HG03060 (cell line): Measurements from ENCODE around the gene RGL1.
A peak's percentile ranks its signal among the peaks of the same experiment; 100 is the strongest.
"Not testable (repeated sequence)": the region's sequence is repeated elsewhere in the genome, so short reads cannot be mapped to it uniquely, and the experiment has no call there.

Experiments
- ATAC-seq: cut with Tn5 transposase; IDR thresholded peaks from one replicate; pipeline ENCODE4 v1.9.1; 2021; ENCODE audit warnings: low read depth, moderate number of reproducible peaks; ENCODE audit not compliant: unreplicated experiment

Gene RGL1

DNA sequence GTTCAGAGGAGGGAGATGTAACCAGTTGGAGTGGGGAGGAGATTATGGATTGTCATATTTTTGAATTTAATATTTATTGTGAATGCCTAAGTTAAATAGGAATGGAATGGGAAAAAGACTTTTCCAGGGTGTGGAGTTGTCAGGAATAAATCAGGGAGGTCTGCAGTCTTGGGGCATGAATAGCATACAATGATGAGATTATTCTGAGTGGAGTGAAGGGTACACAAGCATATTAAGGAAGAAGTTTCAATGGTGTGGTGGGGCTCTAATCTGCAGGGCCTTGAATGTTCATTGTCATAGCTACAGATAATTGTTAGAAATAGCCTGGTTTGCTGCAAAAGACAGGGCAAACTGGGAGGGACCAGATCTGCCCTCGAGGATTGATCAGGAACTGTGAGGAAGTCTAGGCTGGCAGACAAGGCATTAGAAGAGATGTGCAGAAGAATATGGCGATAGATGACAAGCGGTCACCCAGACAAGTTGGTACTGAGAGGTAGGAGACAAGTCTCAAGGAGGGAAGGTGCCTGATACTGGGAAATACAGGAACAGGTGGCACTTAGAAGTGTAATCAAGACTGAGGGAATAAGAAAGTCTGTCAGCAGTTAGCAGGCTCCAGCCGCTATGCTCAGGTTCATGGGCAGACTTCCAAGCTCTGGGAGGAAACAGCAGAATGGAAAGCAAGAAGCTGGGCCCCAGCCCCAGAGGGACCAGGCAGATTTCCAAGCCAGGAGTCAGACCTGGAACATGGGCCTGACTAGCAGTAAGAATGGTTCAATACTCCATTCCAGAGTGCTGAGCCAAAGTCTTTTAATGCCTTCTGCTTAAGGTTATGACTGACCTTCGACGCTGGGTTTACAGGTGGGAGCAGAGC lies 20.9 kb upstream of the RGL1 start:
- no peak for ATAC-seq

DNA sequence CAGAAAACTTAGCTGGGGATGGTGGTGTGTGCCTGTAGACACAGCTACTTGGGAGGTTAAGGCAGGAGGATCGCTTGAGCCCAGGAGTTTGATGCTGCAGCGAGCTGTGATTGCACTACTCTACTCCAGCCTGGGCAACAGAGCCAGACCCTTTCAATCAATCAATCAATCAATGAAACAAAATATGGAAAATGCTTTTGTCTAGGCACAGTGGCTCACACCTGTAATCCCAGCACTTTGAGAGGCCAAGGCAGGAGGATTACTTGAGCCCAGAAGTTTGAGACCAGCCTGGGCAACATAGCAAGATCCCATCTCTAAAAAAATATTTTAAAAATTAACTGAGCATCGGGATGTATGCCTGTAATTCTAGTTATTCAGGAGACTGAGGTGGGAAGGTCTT lies 19.0 kb upstream of the RGL1 start:
- ATAC-seq: not testable (repeated sequence)

DNA sequence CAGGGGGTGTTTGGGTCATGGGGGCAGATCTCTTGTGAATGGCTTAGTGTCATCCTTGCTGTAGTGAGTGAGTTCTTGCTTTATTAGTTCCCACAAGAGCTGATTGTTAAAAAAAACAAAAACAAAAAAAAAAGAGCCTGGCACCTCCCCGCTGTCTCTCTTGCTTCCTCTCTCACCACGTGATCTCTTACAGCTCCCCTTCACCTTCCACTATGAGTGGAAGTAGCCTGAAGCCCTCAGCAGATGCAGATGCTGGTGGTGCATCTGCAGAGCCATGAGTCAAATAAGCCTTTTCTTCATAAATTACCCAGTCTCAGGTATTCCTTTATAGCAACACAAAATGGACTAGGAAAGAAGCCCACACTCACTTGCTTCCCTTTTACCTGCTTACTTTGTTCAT lies 17.2 kb upstream of the RGL1 start:
- ATAC-seq: no peak

DNA sequence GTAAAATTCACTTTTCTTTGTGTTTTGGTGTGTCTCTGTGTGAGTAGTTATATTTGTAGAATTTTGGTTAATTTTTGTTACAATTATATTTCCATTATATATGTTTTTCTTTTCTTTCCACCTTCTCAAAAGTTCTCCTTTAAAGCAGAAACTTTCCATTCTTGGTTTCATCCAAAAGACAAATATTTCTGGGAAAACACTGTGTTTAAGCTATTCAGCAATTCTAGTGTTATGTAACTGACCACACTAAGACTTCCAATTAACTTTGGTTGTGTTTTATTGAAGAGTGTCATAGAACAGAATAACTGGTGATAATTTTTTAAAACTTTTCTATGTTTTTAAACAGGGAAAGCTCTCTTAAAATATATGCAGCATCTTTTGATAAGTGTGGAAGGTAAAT lies 13.6 kb upstream of the RGL1 start:
- no peak for ATAC-seq

DNA sequence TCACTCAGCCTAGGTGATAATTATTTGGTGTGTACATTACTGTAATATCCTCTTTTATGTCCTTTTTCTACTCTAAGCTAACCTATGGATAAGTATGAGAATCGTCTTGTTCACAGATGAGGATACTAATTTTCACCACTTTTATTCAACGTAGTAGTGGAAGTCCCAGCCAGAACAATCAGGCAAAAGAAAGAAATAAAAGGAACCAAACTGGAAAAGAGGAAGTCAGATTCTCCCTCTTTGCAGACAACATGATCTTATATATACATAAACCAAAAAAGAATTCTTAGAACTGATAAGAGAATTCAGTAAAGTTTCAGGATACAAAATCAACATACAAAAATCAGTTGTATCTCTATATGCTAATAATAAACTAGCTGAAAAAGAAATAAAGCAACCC lies 12.6 kb upstream of the RGL1 start:
- no peak for ATAC-seq

DNA sequence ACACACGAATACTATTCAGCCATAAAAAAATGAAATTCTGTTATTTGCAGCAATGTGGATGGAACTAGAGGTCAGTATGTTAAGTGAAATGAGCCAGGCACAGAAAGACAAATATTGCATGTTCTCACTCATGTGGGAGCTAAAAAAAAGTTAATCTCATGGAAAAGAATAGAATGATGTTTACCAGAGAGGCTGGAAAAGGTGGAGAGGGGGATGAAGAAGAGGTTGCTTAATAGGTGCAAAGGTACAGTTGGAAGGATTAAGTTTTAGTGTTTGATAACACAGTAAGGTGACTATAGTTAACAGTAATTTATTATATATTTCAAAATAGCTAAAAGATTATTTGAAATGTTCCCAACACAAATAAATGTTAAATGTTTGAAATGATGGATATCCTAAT lies 10.8 kb upstream of the RGL1 start:
- ATAC-seq: no peak

DNA sequence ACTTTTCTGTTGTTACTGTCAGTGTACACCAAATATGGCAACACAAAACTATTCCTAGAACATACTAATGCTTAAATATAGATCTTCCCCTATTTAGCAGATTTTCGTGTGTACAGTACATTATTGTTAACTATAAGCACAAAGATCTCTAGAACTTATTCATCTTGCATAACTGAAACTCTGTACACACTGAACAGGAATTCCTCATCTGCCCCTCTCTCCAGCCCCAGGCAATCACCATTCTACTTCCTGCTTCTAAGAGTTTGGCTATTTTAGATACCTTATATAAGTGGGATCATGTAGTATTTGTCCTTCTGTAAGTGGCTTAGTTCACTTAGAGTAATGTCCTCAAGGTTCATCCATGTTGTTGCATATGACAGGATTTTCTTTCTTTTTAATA lies 4.5 kb upstream of the RGL1 start:
- ATAC-seq: no peak

DNA sequence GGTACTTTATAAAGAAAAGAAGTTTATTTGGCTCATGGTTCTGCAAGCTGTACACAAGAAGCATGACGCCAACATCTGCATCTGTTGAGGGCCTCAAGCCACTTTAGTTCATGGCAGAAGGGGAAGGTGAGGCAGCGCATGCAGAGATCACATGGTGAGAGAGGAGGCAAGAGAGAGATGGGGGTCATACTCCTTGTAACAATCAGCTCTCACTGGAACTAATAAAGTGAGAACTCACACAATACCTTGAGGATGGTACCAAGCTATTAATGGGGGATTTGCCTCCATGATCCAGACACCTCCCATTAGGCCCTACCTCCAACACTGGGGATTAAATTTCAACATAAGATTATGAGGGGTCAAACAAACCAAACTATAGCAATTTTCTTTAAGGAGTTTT lies 3.3 kb upstream of the RGL1 start:
- ATAC-seq: no peak

DNA sequence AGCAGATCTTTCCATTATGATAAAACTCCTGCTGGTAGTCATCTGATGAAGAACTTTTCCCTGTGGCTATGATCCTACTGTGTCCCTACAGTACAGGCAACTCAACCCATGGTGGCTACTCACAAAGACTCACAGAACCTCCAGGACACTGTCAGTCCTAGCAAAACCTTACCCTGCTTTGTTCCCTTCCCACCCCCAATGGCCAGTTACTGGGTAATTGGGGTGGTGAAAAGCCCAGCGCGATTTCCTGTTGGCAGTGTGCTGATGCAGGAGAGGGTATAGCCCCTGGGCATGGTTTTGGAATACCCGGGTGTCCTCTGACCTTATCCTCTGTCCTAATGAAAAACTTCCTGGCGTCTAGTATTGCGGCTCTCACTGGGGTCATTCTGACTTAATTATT lies 533 bp upstream of the RGL1 start:
- ATAC-seq: no peak

DNA sequence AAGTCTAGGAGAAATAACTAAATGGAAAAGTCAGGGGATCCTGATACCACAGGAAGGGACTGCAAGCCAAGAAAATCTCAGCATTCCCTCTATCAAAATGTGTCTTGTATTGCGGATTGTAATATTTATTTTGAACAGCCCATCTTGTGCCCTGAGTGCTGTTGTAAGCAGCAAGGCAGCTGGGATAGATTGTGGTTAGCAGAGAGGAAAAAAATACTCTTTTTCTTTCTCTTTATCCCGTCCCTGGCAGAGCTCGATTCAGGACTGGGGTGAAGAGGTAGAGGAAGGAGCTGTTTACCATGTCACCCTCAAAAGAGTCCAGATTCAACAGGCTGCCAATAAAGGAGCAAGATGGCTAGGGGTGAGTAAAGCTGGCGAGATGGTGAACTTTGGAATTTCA lies 1.2 kb downstream of the RGL1 start:
- ATAC-seq: no peak

DNA sequence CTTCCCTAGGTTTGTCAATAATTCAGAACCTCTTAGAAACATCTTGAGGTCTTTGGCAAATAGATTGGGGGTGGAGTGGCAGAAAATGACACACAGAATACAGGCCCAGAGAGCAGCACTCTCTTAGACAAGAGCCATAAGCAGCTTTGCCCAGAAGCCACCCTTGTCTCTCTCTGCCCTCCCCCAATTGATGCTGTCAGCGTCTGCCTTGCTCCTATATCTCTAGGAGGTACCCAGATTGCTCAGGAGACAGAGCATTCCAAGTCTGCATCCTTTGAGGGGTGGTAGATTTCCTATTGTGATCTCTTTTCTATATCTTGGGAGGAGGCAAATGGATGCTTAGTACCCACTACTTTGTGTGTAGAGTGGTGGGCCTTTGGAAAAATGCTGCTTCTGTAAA lies 1.8 kb downstream of the RGL1 start:
- no peak for ATAC-seq

DNA sequence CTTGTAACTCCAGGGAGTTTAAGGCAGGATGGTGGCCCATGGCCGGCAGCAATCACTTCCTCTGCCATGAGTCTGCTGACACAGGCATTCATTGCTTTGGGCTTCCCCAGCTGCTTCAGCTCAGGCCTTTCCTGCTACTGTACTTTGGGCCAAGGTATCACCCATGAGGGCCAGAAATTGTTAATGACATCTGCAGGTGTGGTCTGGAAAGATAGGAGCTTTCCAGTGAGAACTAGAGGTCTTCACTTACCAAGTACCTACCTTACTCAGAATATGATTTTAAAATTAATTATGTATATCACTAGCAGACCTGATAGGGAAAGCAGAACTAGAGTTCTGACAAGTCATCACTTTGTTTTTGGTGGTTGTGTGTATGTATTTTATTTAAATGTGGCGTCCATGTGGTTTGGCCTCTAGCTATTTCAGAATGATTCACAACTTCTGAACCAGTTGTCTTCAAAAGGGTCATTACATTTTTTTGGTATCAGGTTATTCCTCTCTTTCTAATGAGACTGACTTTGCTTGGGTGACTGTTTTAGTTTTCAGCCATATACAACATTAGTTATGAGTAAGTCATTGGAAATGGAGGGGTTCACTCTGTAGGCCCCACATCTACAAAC lies 2.7 kb downstream of the RGL1 start:
- ATAC-seq: peak; percentile 73

DNA sequence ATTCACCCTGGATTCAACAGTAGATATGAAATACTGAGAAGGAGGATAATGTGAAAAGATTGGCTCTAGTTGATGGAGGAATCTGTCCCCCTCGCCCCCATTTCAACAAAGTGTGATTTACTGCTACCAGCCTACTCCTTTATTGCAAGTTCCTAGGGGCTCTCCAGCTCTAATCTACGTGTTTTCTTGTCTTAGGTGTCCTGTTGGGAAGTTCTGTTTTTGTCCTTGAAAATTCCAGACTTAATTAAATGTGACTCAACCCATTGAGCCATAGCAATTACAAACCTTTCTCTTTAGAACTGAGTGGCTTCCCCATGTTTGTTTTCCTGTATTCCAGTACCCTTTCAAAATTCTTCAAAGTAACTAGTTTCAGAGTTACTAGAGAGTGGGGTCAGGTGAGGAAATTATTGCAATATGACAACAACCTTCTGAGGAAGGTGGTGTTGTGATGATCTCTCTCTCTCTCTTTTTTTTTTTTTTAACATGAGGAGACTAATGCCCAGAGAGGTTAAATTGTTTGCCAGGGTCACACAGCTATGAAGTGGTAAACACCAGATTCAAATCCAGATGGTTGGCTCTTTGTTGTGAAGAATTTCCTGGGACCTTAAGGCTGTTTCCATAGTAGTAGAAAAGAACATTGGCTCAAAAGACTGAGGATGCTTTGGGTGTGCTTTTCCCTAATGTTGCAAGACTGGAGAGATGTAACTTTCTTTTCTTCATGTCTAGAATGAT lies 3.5 kb downstream of the RGL1 start:
- ATAC-seq: no peak

DNA sequence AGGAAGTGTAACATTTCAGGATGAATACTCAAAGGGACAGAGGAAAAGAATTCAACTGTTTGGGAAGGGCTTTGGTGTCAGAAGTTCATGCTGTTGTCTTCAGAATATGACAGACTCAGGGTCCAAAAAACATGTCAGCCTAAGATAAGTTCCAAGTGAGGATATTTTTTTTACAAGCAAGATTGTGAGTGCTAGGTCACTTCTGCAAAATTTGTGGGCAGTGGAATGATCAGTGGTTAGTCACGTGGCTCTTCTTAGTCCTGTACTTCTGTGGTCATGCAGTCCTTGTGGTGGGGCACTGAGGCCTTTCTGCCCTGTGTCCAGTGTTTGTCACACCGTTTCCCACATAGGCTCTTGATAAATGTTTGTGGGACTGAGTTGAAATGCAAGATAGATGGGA lies 5.2 kb downstream of the RGL1 start:
- no peak for ATAC-seq

DNA sequence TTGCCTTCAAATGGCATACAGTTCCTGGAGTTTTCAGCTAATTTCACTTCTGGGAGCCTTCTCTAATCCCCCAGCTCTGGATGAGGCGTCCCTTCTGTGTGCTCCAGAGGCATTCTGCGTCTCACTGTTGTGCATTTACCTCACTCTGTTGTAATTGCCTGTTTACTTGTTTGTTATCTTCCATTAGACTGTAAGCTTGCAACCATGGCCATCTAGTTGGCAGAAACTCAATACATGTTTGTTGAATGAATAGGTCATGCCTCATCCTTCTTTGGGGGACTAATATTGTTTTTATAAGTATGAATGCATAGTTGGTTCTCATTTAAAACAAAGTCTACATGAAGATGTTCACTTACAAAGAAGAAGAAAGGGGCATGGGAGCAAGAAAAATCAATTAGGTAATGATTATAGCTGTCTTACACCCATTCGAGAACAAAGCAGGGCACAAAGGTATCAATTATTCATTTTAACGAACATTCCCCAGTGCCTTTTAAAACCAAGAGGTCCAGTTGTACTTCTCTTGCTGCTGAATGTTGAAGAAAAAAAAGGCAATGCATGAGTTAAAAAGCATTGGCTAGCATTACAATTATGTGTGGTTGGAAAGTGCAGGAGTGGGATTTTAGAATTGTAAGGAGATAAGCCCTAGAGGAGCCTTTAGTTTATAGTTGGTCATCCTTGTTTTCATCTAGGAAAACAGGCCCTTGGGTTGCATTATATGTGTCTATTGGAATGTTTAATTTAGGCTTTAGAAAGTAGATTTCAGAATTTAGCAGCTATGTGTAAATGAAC lies 6.0 kb downstream of the RGL1 start:
- ATAC-seq: no peak

DNA sequence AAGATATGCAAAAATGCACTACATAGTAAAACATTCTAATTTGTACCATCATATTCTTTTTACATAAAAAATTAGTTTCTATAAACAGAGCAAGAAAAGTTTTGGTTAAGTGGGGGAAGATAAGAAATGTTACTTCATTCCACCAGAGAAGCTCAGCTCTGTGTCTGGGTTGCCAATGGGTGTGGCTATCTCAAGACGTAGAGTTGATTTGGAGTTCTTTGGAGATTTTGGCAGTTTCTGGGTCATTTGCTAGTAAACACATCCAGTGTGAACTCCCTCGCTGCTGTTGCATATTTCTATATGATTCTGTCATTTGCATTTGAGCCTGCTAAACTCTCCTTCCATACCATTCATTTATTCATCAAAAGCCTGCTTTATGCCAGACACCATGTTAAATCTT lies 7.2 kb downstream of the RGL1 start:
- ATAC-seq: no peak

DNA sequence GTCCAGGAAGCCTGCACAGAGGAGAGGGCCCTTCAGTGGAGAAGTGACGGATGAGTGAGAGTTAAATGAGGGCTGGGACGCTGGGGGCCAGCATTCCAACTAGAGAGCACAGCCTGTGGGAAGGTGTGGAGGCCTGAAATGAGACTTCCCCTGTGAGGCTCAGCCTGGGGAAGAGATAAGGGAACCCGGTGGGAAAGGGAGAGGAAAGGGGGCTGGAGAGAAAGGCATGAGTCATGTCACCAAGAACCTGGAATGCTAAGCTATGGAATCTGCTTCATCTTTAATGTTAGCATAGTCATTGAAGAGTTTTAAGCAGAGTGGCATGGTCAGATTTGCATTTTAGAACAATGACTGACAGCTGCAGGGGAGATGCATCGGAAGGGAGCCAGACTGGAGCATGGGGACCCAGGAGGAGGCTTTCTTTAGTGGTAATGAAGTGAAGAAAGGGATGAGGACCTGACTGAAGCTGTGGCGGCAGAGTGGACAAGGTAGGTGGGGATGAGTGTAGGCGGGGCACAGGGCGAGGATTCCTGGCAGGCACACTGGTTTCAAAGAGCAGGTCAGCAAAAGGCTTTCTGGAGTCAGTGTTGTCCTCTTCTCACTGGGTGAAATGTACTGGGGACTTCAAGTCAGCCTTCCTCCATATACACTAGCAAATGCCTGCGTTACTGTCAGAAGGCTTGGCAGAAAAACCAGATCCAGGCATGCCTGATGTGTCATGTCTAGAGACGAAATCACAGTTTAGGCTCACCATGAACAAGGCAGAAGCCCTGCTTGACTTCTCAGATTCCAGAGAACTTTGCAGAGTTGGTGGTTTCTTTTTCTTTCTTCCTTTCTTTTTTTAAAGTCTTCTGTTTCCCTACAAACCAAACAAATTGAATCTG lies 8.0 kb downstream of the RGL1 start:
- no peak for ATAC-seq

DNA sequence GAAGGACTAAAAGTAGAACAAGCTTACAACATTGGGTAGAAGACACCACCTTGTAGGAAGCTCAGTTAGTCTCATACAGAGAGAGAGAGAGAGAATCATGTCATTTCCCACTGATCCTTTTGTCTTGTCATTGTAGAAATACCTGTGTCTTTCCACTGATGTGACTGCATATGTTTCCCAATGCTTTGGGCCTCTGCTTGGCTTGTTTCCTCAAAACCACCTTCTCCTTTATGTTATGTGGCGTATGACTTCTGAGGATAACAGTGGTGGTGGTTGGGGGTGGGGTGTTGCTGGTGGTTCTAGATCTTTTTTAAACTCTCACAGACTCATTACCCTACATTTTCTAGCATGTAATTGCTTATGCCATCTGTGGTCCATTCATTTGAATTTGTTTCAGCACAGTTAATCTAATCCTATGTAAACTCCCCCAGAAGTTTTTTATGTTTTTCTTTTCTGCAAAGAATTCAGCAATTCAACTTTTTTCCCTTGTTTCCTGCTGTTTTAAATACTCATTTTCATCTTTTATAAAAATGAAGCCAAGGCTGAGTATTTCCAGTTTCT lies 9.3 kb downstream of the RGL1 start:
- no peak for ATAC-seq

DNA sequence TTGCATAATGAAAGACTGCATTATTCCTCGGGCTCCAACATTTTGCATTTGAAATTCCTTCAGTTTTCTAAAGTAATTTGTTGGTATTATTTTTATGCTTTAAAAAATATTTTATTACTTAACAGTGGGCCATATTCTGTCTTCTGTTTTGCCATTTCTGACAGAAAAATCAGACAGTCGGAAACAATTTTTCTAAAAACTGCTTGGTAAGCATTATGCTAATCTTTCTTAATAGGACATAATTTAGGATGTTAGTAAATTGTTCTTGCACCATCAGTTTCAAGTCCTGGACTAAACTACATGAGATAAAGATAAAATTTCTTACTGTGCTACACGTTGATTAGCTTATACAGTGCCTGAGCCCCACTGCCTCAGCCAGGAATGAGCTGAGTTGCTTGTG lies 11.2 kb downstream of the RGL1 start:
- no peak for ATAC-seq
